Stimulated activated CD4-positive, alpha-beta T cell treated with anti-CD3 and anti-CD28 coated beads, Interleukin-1b, Interleukin-23, amount 100 ng/mL, for 1 hour (primary cell): ENCODE data around the gene ATG4A.

Experiments
- DNase-seq, 2 donors: peaks; one replicate each; pipeline ENCODE4 v3.0.0-alpha.2; 2020; ENCODE audit warnings: low read depth in 2 of 2

ATG4A gene

GRCh38 chrX:108123591-108124366 is 32.2 kb downstream of the ATG4A start:
- no peak for DNase-seq

- no peak for DNase-seq
Observed at GRCh38 chrX:108126661-108127060, 35.1 kb downstream of the ATG4A start.

GRCh38 chrX:108127152-108127551 is 35.6 kb downstream of the ATG4A start:
- no peak for DNase-seq

- DNase-seq = no peak
Observed at GRCh38 chrX:108130889-108131288, 39.3 kb downstream of the ATG4A start.

GRCh38 chrX:108131471-108131870 is 39.9 kb downstream of the ATG4A start:
- no peak for DNase-seq

- no peak for DNase-seq
Observed at GRCh38 chrX:108132034-108132433, 40.5 kb downstream of the ATG4A start.

- DNase-seq = no peak
Observed at GRCh38 chrX:108132876-108133275, 41.3 kb downstream of the ATG4A start.

GRCh38 chrX:108134724-108135123 is 43.1 kb downstream of the ATG4A start:
- no peak for DNase-seq

GRCh38 chrX:108138814-108139702 is 47.5 kb downstream of the ATG4A start:
- DNase-seq = no peak

GRCh38 chrX:108148524-108148923 is 56.9 kb downstream of the ATG4A start:
- no peak for DNase-seq

GRCh38 chrX:108156082-108156481 is 64.5 kb downstream of the ATG4A start:
- DNase-seq = no peak

- DNase-seq = no peak
Observed at GRCh38 chrX:108156934-108157466, 65.4 kb downstream of the ATG4A start.

- DNase-seq = no peak
Observed at GRCh38 chrX:108157628-108158027, 66.0 kb downstream of the ATG4A start.

- DNase-seq = no peak
Observed at GRCh38 chrX:108159028-108159670, 67.6 kb downstream of the ATG4A start.

- DNase-seq = no peak
Observed at GRCh38 chrX:108160309-108160708, 68.7 kb downstream of the ATG4A start.

GRCh38 chrX:108162265-108162664 is 70.7 kb downstream of the ATG4A start:
- no peak for DNase-seq

GRCh38 chrX:108163333-108164082 is 71.9 kb downstream of the ATG4A start:
- no peak for DNase-seq

GRCh38 chrX:108165383-108166111 is 74.0 kb downstream of the ATG4A start:
- DNase-seq = no peak

GRCh38 chrX:108167211-108167872 is 75.8 kb downstream of the ATG4A start:
- DNase-seq = no peak
